DOHH2 (cell line): ENCODE data around the gene DAGLA.

Source experiments
- H3F3A ChIP-seq: fragments of 200-600 bp; sonication (generic), shearing (Covaris generic); 2 replicates; pipeline ENCODE4 v1.6.0; 2016; ENCODE audit warnings: antibody characterized with exemption, mild to moderate bottlenecking; ENCODE audit not compliant: control insufficient read depth, insufficient read depth
- H3K27ac ChIP-seq: fragments of 200-600 bp; sonication (generic); 2 replicates; pipeline ENCODE4 v1.5.1; 2014; ENCODE audit warnings: low read depth, mild to moderate bottlenecking, low read length, moderate library complexity
- H3K27me3 ChIP-seq: fragments of 200-600 bp; sonication (generic); 2 replicates; pipeline ENCODE4 v1.6.1; 2014; ENCODE audit warnings: mild to moderate bottlenecking, low read length, mixed read lengths; ENCODE audit not compliant: control insufficient read depth
- H3K36me3 ChIP-seq: fragments of 200-600 bp; sonication (generic); 2 replicates; pipeline ENCODE4 v1.6.1; 2014; ENCODE audit warnings: mild to moderate bottlenecking, low read length, moderate library complexity, mixed read lengths; ENCODE audit not compliant: control insufficient read depth
- H3K4me1 ChIP-seq: fragments of 200-600 bp; sonication (generic); 2 replicates; pipeline ENCODE4 v1.6.1; 2014; ENCODE audit warnings: mild to moderate bottlenecking, low read length, mixed read lengths; ENCODE audit not compliant: control insufficient read depth
- H3K4me2 ChIP-seq: fragments of 200-600 bp; sonication (generic); 2 replicates; pipeline ENCODE4 v1.6.0; 2014; ENCODE audit warnings: mild to moderate bottlenecking, low read length, moderate library complexity
- H3K4me3 ChIP-seq: fragments of 200-600 bp; sonication (generic); 2 replicates; pipeline ENCODE4 v1.5.1; 2014; ENCODE audit warnings: mild to moderate bottlenecking, low read length, mixed read lengths
- H3K79me2 ChIP-seq: fragments of 200-600 bp; sonication (generic); 2 replicates; pipeline ENCODE4 v1.6.1; 2014; ENCODE audit warnings: mild to moderate bottlenecking, low read length, mixed read lengths; ENCODE audit not compliant: control insufficient read depth
- H3K9me2 ChIP-seq: fragments of 200-600 bp; sonication (generic); replicated peaks from 2 replicates; pipeline ENCODE4 v1.6.1; 2014; ENCODE audit warnings: mild to moderate bottlenecking, low read length, mixed read lengths; ENCODE audit not compliant: control insufficient read depth
- H3K9me3 ChIP-seq: fragments of 200-600 bp; sonication (generic); 2 replicates; pipeline ENCODE4 v1.6.1; 2014; ENCODE audit warnings: antibody characterized with exemption, low read length, mixed read lengths; ENCODE audit not compliant: control insufficient read depth, insufficient read depth
- H4K20me1 ChIP-seq: fragments of 200-600 bp; sonication (generic); 2 replicates; pipeline ENCODE4 v1.6.0; 2014; ENCODE audit warnings: low read depth, mild to moderate bottlenecking, antibody characterized with exemption, low read length, moderate library complexity; ENCODE audit not compliant: control insufficient read depth, insufficient read depth
- EZH2phosphoT487 ChIP-seq: fragments of 200-600 bp; sonication (generic); IDR thresholded peaks from 2 replicates; pipeline ENCODE4 v1.6.1; 2017; ENCODE audit warnings: borderline replicate concordance, mild to moderate bottlenecking, antibody characterized with exemption, low read length, moderate library complexity, mixed read lengths
- TF ChIP-seq, protein P1 (sequence below): fragments of 200-600 bp; sonication (generic); IDR thresholded peaks from one replicate; pipeline ENCODE4 v1.5.1; 2014; ENCODE audit warnings: antibody characterized with exemption, mild to moderate bottlenecking, low read depth, low read length; ENCODE audit not compliant: poor library complexity, severe bottlenecking

Gene DAGLA

GRCh38 chr11:61694946-61695706 lies 14.9 kb downstream of the DAGLA start:
- no peak for TF ChIP-seq EZH2phosphoT487
- TF ChIP-seq, protein P1, sequence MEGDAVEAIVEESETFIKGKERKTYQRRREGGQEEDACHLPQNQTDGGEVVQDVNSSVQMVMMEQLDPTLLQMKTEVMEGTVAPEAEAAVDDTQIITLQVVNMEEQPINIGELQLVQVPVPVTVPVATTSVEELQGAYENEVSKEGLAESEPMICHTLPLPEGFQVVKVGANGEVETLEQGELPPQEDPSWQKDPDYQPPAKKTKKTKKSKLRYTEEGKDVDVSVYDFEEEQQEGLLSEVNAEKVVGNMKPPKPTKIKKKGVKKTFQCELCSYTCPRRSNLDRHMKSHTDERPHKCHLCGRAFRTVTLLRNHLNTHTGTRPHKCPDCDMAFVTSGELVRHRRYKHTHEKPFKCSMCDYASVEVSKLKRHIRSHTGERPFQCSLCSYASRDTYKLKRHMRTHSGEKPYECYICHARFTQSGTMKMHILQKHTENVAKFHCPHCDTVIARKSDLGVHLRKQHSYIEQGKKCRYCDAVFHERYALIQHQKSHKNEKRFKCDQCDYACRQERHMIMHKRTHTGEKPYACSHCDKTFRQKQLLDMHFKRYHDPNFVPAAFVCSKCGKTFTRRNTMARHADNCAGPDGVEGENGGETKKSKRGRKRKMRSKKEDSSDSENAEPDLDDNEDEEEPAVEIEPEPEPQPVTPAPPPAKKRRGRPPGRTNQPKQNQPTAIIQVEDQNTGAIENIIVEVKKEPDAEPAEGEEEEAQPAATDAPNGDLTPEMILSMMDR = no peak
- Histone ChIP-seq H3K4me1 (no peaks in the 10 kb centered on the region), H3K27ac (no peak overlapping the region), H3K9me2 (no peaks in the 10 kb centered on the region), H3K9me3 (no peaks in the 10 kb centered on the region), H3K4me3 (no peak overlapping the region), H3K79me2 (no peaks in the 10 kb centered on the region), H3K36me3 (no peaks in the 10 kb centered on the region), H4K20me1 (no peaks in the 10 kb centered on the region), H3F3A (no peaks in the 10 kb centered on the region), H3K27me3 (peaks cover 5% of the 10 kb centered on the region; the same call in 1 of the 2 replicates), H3K4me2 (no peak overlapping the region)

GRCh38 chr11:61695917-61696316 lies 15.7 kb downstream of the DAGLA start:
- H3K9me2 ChIP-seq = no peaks in the 10 kb centered on the region
- no peaks in the 10 kb centered on the region for H3K9me3 ChIP-seq
- no peaks in the 10 kb centered on the region for H4K20me1 ChIP-seq
- no peaks in the 10 kb centered on the region for H3F3A ChIP-seq
- no peak for TF ChIP-seq EZH2phosphoT487
- TF ChIP-seq, protein P1 = no peak
- no peak overlapping the region for H3K4me3 ChIP-seq
- peaks cover 5% of the 10 kb centered on the region; the same call in 1 of the 2 replicates for H3K27me3 ChIP-seq
- no peak overlapping the region for H3K4me2 ChIP-seq
- no peaks in the 10 kb centered on the region for H3K36me3 ChIP-seq
- H3K79me2 ChIP-seq = no peaks in the 10 kb centered on the region
- H3K27ac ChIP-seq = no peak overlapping the region
- H3K4me1 ChIP-seq = no peaks in the 10 kb centered on the region

GRCh38 chr11:61696602-61697001 lies 16.4 kb downstream of the DAGLA start:
- Histone ChIP-seq H3K9me3 (no peaks in the 10 kb centered on the region), H3K79me2 (no peaks in the 10 kb centered on the region), H3K4me2 (no peak overlapping the region), H3F3A (no peaks in the 10 kb centered on the region), H3K36me3 (no peaks in the 10 kb centered on the region), H3K27me3 (peaks cover 3% of the 10 kb centered on the region; the same call in 1 of the 2 replicates), H4K20me1 (no peaks in the 10 kb centered on the region), H3K4me3 (no peak overlapping the region), H3K27ac (no peak overlapping the region), H3K4me1 (no peaks in the 10 kb centered on the region), H3K9me2 (no peaks in the 10 kb centered on the region)
- TF ChIP-seq, protein P1 = no peak
- no peak for TF ChIP-seq EZH2phosphoT487
